Sigmoid colon (tissue), 4 donors: ENCODE results near the gene CHEK1.

ENCODE experiments used
- EP300 ChIP-seq, 4 donors: sonication (generic); formaldehyde crosslinking; IDR thresholded peaks; one replicate each; pipeline ENCODE4 v1.6.1; 2017; ENCODE audit warnings: antibody characterized with exemption in 4 of 4
- POLR2A ChIP-seq, 2 donors: fragments of 450-650 bp; IDR thresholded peaks; one replicate each; pipeline ENCODE4 v1.6.1; 2016; ENCODE audit warnings: antibody characterized with exemption in 2 of 2, mild to moderate bottlenecking in 2 of 2, moderate library complexity in 2 of 2
- POLR2AphosphoS5 ChIP-seq, 4 donors: sonication (generic); formaldehyde crosslinking; IDR thresholded peaks; one replicate each; pipeline ENCODE4 v1.6.1; 2017; ENCODE audit warnings: antibody characterized with exemption in 4 of 4
- TF ChIP-seq, protein P1 (sequence below), 4 experiments: fragments of 450-650 bp in 3 of 4; fragments of 200-600 bp in 1 of 4; IDR thresholded peaks; one replicate each; pipeline ENCODE4 v1.5.1; 2016 to 2019; ENCODE audit warnings: antibody characterized with exemption in 4 of 4, mild to moderate bottlenecking in 3 of 4, moderate library complexity in 2 of 4

DNA sequence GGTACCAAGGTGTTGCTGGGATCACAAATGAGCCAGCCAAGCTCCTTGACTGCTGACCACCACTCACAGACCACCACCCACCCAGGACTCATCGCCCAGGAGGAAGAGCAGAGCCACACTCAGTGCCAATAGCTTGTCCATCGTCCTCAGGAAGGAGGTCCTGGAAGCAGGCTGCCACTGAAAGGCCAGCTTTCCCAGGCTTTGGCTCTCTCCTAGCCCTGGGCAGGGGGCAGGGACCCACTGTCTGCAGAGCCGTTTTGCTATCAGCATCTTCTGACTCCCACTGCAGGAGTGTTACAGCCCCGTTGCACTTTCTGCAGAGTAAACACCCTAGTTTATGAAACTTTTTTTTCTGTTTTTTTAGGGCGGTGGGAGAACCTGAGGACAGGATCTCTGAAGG, 67.9 kb downstream of the CHEK1 start:
- TF ChIP-seq EP300 (IDR thresholded peaks at IDR 0.05) (no peak), POLR2AphosphoS5 (IDR thresholded peaks at IDR 0.05) (no peak), POLR2A (IDR thresholded peaks at IDR 0.05) (no peak)
- TF ChIP-seq, protein P1, sequence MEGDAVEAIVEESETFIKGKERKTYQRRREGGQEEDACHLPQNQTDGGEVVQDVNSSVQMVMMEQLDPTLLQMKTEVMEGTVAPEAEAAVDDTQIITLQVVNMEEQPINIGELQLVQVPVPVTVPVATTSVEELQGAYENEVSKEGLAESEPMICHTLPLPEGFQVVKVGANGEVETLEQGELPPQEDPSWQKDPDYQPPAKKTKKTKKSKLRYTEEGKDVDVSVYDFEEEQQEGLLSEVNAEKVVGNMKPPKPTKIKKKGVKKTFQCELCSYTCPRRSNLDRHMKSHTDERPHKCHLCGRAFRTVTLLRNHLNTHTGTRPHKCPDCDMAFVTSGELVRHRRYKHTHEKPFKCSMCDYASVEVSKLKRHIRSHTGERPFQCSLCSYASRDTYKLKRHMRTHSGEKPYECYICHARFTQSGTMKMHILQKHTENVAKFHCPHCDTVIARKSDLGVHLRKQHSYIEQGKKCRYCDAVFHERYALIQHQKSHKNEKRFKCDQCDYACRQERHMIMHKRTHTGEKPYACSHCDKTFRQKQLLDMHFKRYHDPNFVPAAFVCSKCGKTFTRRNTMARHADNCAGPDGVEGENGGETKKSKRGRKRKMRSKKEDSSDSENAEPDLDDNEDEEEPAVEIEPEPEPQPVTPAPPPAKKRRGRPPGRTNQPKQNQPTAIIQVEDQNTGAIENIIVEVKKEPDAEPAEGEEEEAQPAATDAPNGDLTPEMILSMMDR (IDR thresholded peaks at IDR 0.05), result no peak
